Hepatocyte (in vitro differentiated cells): ENCODE data around the gene FBXL15. TPM values are rescaled to one million over a fixed set of nuclear protein-coding genes. Genes with fewer than 3 reads are reported as not detected.

Experiments
- DNase-seq: peaks from one replicate; pipeline ENCODE4 v3.0.0-alpha.2; 2016; ENCODE audit warnings: low spot score
- H2AFZ ChIP-seq: fragments of 200-600 bp; sonication (generic); 2 replicates; pipeline ENCODE4 v1.6.0; 2016; ENCODE audit warnings: antibody characterized with exemption, mild to moderate bottlenecking
- H3K27ac ChIP-seq: fragments of 200-600 bp; sonication (generic); 2 replicates; pipeline ENCODE4 v1.5.1; 2016; ENCODE audit warnings: mild to moderate bottlenecking
- H3K27me3 ChIP-seq: fragments of 200-600 bp; sonication (generic); 2 replicates; pipeline ENCODE4 v1.6.1; 2016
- H3K36me3 ChIP-seq: fragments of 200-600 bp; sonication (generic); replicated peaks from 2 replicates; pipeline ENCODE4 v1.5.1; 2016; ENCODE audit warnings: low read depth; ENCODE audit not compliant: insufficient read depth
- H3K4me1 ChIP-seq: fragments of 200-600 bp; sonication (generic); 2 replicates; pipeline ENCODE4 v1.5.1; 2016; ENCODE audit warnings: mild to moderate bottlenecking, moderate library complexity; ENCODE audit not compliant: insufficient read depth
- H3K4me2 ChIP-seq: fragments of 200-600 bp; sonication (generic); 2 replicates; pipeline ENCODE4 v1.6.0; 2016
- H3K4me3 ChIP-seq: fragments of 200-600 bp; sonication (generic); 2 replicates; pipeline ENCODE4 v1.5.1; 2016; ENCODE audit warnings: mild to moderate bottlenecking
- H3K79me2 ChIP-seq: fragments of 200-600 bp; sonication (generic); 2 replicates; pipeline ENCODE4 v1.6.0; 2017; ENCODE audit warnings: mild to moderate bottlenecking
- H3K9me2 ChIP-seq: fragments of 200-600 bp; sonication (generic); replicated peaks from 2 replicates; pipeline ENCODE4 v1.6.0; 2017; ENCODE audit warnings: mild to moderate bottlenecking; ENCODE audit not compliant: insufficient read depth
- H3K9me3 ChIP-seq: fragments of 200-600 bp; sonication (generic); 2 replicates; pipeline ENCODE4 v1.5.1; 2016; ENCODE audit warnings: low read depth, mild to moderate bottlenecking
- H4K20me1 ChIP-seq: fragments of 200-600 bp; sonication (generic); 2 replicates; pipeline ENCODE4 v1.6.0; 2016; ENCODE audit warnings: mild to moderate bottlenecking; ENCODE audit not compliant: insufficient read depth, poor library complexity, severe bottlenecking
- CTCF ChIP-seq: fragments of 200-600 bp; sonication (generic); IDR thresholded peaks from 2 replicates; pipeline ENCODE4 v1.5.1; 2016; ENCODE audit warnings: antibody characterized with exemption, mild to moderate bottlenecking; ENCODE audit not compliant: poor library complexity
- EZH2 ChIP-seq: fragments of 200-600 bp; sonication (generic); IDR thresholded peaks from 2 replicates; pipeline ENCODE4 v1.6.1; 2016; ENCODE audit warnings: antibody characterized with exemption, mild to moderate bottlenecking, borderline replicate concordance
- EZH2phosphoT487 ChIP-seq: fragments of 200-600 bp; sonication (generic); IDR thresholded peaks from one replicate; pipeline ENCODE4 v1.6.1; 2018; ENCODE audit warnings: antibody characterized with exemption, mild to moderate bottlenecking, low read depth, moderate library complexity; ENCODE audit not compliant: unreplicated experiment, severe bottlenecking
- WGBS: methylation state at CpG from one replicate; pipeline ENCODE4 v1.1.6; 2016; ENCODE audit warnings: low lambda C conversion rate; ENCODE audit errors: missing lambda C conversion rate; 5-methylcytosine and 5-hydroxymethylcytosine counted together
- polyA plus RNA-seq: library from polyadenylated mRNA; unstranded; fragments of >200 nt; fragmentation: Nextera tagmentation; extraction: Ambion mirVana; gene quantifications from 2 replicates; pipeline ENCODE4 v1.2.1, GENCODE V29; 2016
- total RNA-seq: library from RNA; depleted of rRNA; stranded (reverse); fragments of >200 nt; gene quantifications from 2 replicates; pipeline ENCODE4 v1.2.3, GENCODE V29; 2014

The FBXL15 gene
- total RNA-seq (16.3 and 25.0 TPM in 2 replicates), polyA plus RNA-seq (42.3 and 47.4 TPM in 2 replicates)

- WGBS: 1% methylated on average over 50 of the region's 66 CpGs
- peaks cover 24% of the 10 kb centered on the region for H3K4me1 ChIP-seq
These were observed at the start of gene FBXL15 for GRCh38 chr10:102420714-102421506. TSS of gene FBXL15 (plus strand) at chr10:102420836. CDS start at chr10:102421130, 294 bp downstream.

GRCh38 chr10:102371295-102371694, 49.3 kb upstream of the FBXL15 start:
- Histone ChIP-seq H3K27ac (no peak overlapping the region), H3K9me3 (no peaks in the 10 kb centered on the region), H2AFZ (no peak overlapping the region), H3K9me2 (no peaks in the 10 kb centered on the region), H3K4me2 (no peak overlapping the region), H3K4me1 (no peaks in the 10 kb centered on the region), H3K36me3 (no peaks in the 10 kb centered on the region), H3K79me2 (no peaks in the 10 kb centered on the region), H4K20me1 (no peaks in the 10 kb centered on the region), H3K27me3 (no peaks in the 10 kb centered on the region), H3K4me3 (no peak overlapping the region)
- WGBS: 97% methylated on average over 2 of the region's 2 CpGs
- TF ChIP-seq EZH2 (no peak), EZH2phosphoT487 (no peak), CTCF (no peak)
- no peak for DNase-seq

More at GRCh38 chr10:102420714-102421506, at the start of gene FBXL15:
- peaks cover 17% of the 10 kb centered on the region for H3K79me2 ChIP-seq
- peak within 1 kb of the TSS; percentile 95 for H2AFZ ChIP-seq
- H3K27me3 ChIP-seq: peaks cover 14% of the 10 kb centered on the region
- H3K9me2 ChIP-seq: no peaks in the 10 kb centered on the region
- peak; percentile 99 for DNase-seq
- H3K36me3 ChIP-seq: no peaks in the 10 kb centered on the region
- H4K20me1 ChIP-seq: peaks cover 5% of the 10 kb centered on the region
- TF ChIP-seq EZH2: no peak
- TF ChIP-seq CTCF: no peak
- TF ChIP-seq EZH2phosphoT487: no peak
- H3K27ac ChIP-seq: peak within 1 kb of the TSS; percentile 92
- H3K9me3 ChIP-seq: no peaks in the 10 kb centered on the region
- H3K4me3 ChIP-seq: peak within 1 kb of the TSS; percentile 63
- peak within 1 kb of the TSS; percentile 100 for H3K4me2 ChIP-seq

GRCh38 chr10:102375250-102375649, 45.4 kb upstream of the FBXL15 start:
- Histone ChIP-seq H3K9me2 (no peaks in the 10 kb centered on the region), H3K27ac (no peak overlapping the region), H3K79me2 (no peaks in the 10 kb centered on the region), H3K9me3 (no peaks in the 10 kb centered on the region), H4K20me1 (no peaks in the 10 kb centered on the region), H3K27me3 (no peaks in the 10 kb centered on the region), H3K4me3 (no peak overlapping the region), H3K4me2 (no peak overlapping the region), H3K4me1 (no peaks in the 10 kb centered on the region), H2AFZ (no peak overlapping the region), H3K36me3 (no peaks in the 10 kb centered on the region)
- TF ChIP-seq CTCF (no peak), EZH2 (no peak), EZH2phosphoT487 (no peak)
- 87% methylated on average over 7 of the region's 7 CpGs for WGBS
- DNase-seq: no peak
